Measurements from ENCODE around the gene DPM3.

DNA sequence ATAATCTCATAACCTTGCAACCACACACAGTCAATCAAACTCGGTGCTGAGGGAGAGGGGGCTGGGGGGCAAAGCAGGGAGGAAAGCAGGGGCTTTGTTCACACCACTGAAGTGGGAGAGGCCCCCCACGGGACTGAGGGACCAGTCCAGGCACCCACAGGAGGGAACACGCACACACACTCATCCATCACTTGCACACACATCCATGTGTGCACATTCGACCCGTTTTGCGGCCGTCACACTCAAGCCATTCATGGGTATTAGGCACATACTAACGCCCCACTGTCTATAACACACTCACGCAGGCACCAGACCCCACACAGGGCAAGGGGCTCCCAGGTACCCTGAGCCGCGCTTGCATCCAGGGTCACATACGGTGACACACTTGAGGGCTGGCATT is 47.7 kb downstream of the DPM3 start:
- TF ChIP-seq L3MBTL2 (conservative IDR thresholded peaks at IDR 0.05) (no peak), ELF4 (IDR thresholded peaks at IDR 0.05) (no peak), SP1 (IDR thresholded peaks at IDR 0.05) (no peak), SUZ12 (IDR thresholded peaks at IDR 0.05) (no peak), FOXK2 (IDR thresholded peaks at IDR 0.05) (no peak)
- TF ChIP-seq, protein P1, sequence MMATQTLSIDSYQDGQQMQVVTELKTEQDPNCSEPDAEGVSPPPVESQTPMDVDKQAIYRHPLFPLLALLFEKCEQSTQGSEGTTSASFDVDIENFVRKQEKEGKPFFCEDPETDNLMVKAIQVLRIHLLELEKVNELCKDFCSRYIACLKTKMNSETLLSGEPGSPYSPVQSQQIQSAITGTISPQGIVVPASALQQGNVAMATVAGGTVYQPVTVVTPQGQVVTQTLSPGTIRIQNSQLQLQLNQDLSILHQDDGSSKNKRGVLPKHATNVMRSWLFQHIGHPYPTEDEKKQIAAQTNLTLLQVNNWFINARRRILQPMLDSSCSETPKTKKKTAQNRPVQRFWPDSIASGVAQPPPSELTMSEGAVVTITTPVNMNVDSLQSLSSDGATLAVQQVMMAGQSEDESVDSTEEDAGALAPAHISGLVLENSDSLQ (IDR thresholded peaks at IDR 0.05) = no peak
